Gastroesophageal sphincter (tissue), 3 donors: Measurements from ENCODE around the gene CDK18.

Experiments used
- EP300 ChIP-seq: sonication (generic); formaldehyde crosslinking; IDR thresholded peaks from one replicate; pipeline ENCODE4 v1.6.1; 2017; ENCODE audit warnings: antibody characterized with exemption, mild to moderate bottlenecking
- POLR2AphosphoS5 ChIP-seq: sonication (generic); formaldehyde crosslinking; IDR thresholded peaks from one replicate; pipeline ENCODE4 v1.6.1; 2017; ENCODE audit warnings: antibody characterized with exemption
- TF ChIP-seq, protein P1 (sequence below), 4 experiments: fragments of 200-600 bp in 2 of 4; fragments of 450-650 bp in 2 of 4; sonication (generic) in 1 of 4; IDR thresholded peaks; one replicate each; pipeline ENCODE4 v1.5.1; 2017 to 2019; ENCODE audit warnings: antibody characterized with exemption in 4 of 4, mild to moderate bottlenecking in 2 of 4, moderate library complexity in 2 of 4

- TF ChIP-seq, protein P1, sequence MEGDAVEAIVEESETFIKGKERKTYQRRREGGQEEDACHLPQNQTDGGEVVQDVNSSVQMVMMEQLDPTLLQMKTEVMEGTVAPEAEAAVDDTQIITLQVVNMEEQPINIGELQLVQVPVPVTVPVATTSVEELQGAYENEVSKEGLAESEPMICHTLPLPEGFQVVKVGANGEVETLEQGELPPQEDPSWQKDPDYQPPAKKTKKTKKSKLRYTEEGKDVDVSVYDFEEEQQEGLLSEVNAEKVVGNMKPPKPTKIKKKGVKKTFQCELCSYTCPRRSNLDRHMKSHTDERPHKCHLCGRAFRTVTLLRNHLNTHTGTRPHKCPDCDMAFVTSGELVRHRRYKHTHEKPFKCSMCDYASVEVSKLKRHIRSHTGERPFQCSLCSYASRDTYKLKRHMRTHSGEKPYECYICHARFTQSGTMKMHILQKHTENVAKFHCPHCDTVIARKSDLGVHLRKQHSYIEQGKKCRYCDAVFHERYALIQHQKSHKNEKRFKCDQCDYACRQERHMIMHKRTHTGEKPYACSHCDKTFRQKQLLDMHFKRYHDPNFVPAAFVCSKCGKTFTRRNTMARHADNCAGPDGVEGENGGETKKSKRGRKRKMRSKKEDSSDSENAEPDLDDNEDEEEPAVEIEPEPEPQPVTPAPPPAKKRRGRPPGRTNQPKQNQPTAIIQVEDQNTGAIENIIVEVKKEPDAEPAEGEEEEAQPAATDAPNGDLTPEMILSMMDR (IDR thresholded peaks at IDR 0.05): no peak
- TF ChIP-seq EP300: no peak
- no peak for TF ChIP-seq POLR2AphosphoS5
These were observed 70.9 kb downstream of the CDK18 start for GRCh38 chr1:205575294-205575885.
